ENCODE measurements around the gene GIGYF2.
"Not testable (repeated sequence)": the region's sequence is repeated elsewhere in the genome, so short reads cannot be mapped to it uniquely, and the experiment has no call there.

Gene GIGYF2

GRCh38 chr2:232691117-232691516 is 6.0 kb upstream of the GIGYF2 start:
- not testable (repeated sequence) for FAIRE-seq

- no peak for FAIRE-seq
These were observed 3.8 kb upstream of the GIGYF2 start for GRCh38 chr2:232693344-232693743.

DNA sequence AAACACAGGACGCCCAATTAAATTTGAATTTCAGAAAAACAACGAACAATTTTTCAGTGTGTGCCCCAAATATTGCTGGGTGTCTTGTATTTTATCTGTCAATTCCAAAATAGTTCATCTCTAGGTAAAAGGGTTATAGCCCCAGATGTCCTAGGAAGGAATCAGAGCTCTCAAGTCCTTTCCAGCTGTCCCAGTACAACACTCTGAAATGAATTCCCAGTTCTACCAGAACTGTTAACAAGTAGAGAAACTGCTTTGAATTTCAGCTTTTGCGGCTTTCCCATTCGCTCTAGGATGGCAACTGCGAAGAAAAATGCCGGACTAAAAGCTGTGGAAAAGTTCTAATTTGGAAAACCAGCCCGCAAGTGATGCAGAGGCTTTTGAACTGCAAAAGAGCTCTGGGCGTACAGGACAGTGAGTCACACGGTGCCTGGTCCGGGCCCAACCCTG is 497 bp upstream of the GIGYF2 start:
- FAIRE-seq: no peak

DNA sequence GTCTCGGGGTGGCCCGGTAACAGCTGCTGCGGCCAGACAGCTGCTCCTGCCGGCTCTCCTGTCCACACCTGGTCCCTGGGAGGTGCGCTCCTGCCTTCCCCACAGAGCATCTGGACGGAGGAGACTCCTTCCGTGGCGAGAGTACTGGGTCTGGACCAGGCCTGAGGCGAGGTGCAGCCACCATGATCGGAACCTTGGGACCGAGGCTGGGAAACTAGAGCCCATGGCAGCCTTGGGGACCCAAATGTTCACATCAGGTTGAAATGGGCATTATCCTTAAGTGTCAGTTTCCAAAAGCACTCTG is 628 bp downstream of the GIGYF2 start:
- FAIRE-seq: no peak

- FAIRE-seq: no peak
These were observed 1.5 kb downstream of the GIGYF2 start for GRCh38 chr2:232698556-232699091.

GRCh38 chr2:232699110-232699509 is 2.0 kb downstream of the GIGYF2 start:
- no peak for FAIRE-seq

- FAIRE-seq: no peak
These were observed 3.0 kb downstream of the GIGYF2 start for GRCh38 chr2:232700154-232700553.

DNA sequence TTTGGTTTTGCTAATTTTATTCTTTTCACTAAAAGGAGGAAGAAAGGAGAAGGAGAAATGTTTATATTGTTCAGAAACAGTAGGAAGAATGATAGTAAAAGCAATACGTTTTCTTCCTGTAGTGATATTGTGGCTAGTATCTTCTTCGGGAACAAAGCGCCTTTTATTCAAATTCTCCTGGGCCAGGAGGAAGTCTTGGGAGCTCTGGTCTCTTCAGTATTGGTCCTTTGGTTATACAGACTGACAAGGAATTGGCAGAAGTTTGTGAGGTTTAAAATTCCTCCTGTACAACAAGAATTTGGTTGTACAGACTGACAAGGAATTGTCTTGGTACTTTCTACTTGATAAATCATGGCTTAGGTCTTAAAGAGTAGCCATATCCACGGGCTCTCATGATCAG is 9.9 kb downstream of the GIGYF2 start:
- FAIRE-seq: no peak

- peak; percentile 60 for FAIRE-seq
These were observed 16.4 kb downstream of the GIGYF2 start for GRCh38 chr2:232713505-232713904.

GRCh38 chr2:232714969-232715368 is 17.8 kb downstream of the GIGYF2 start:
- FAIRE-seq: no peak

DNA sequence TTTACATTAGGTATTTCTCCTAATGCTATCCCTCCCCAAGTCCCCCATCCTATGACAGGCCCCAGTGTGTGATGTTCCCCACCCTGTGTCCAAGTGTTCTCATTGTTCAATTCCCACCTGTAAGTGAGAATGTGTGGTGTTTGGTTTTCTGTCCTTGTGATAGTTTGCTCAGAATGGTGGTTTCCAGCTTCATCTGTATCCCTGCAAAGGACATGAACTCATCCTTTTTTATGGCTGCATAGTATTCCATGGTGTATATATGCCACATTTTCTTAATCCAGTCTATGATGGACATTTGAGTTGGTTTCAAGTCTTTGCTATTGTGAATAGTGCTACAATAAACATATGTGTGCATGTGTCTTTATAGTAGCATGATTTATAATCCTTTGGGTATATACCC is 22.9 kb downstream of the GIGYF2 start:
- FAIRE-seq: not testable (repeated sequence)

- FAIRE-seq: no peak
These were observed 24.1 kb downstream of the GIGYF2 start for GRCh38 chr2:232721261-232721660.

DNA sequence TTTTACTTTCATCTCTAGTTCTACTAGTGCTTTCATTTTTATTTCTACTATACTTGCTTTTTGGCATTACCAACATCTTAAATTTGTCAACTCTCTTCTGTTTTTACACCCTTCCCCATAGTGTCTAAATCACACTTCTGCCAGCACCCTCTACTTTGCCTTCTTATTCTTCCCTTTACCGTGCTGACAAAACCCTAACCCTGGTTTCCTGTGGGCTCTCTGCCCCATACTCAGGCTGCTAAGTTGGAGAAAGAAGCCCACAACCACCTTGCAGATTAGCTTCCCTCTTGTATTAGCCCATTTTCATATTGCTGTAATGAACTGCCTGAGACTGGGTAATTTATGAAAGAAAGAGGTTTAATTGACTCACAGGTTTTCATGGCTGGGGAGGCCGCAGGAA is 24.8 kb downstream of the GIGYF2 start:
- no peak for FAIRE-seq

GRCh38 chr2:232723027-232723426 is 25.9 kb downstream of the GIGYF2 start:
- FAIRE-seq: no peak

- no peak for FAIRE-seq
These were observed 31.7 kb downstream of the GIGYF2 start for GRCh38 chr2:232728785-232729184.

DNA sequence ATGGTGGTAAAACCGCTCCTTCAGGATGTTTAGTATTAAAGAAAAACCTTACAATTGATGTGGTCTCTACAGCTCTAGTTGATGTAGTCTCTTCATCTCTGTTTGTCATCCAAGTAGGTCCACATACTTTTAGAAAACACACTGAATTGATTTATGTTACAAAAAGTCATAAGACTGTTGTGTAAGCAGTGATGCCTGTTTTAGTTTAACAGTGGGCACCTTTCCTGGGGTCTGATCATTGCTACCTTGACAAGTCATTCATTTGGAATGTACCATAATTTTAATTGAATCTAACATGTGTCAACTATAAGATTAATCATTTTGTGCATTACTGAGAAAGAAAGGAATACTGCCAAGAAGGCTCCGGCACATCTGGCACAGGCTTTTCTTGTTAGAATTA is 34.3 kb downstream of the GIGYF2 start:
- no peak for FAIRE-seq

DNA sequence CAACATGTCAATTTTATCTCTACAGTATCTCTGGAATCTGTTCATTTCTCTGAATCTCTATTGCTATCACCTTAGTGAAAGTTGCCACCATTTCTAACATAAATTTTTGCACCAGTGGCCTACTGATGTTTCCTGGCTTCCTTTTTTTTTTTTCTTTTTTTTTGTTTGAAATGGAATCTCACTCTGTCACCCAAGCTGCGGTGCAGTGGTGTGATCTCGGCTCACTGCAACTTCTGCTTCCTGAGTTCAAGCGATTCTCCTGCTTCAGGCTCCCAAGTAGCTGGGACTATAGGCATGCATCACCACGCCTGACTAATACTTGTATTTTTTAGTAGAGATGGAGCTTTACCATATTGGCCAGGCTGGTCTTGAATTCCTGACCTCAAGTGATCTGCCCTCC is 44.2 kb downstream of the GIGYF2 start:
- no peak for FAIRE-seq

DNA sequence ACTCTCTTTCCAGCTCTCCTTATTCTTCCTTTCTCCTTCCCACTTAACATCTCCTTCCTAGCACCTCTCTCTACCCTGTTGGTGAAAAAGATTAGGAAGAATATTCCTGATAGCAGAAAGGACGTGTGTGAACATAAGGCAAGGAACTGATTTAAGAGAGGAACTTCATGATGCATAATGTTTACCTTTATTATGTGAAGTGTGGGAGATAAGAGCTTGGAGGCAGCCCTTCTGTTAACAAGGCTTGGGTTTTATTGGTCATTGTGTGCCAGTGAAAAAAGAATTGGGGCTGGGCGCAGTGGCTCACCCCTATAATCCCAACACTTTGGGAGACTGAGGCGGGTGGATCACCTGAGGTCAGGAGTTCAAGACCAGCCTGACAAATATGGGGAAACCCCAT is 44.8 kb downstream of the GIGYF2 start:
- FAIRE-seq: no peak

DNA sequence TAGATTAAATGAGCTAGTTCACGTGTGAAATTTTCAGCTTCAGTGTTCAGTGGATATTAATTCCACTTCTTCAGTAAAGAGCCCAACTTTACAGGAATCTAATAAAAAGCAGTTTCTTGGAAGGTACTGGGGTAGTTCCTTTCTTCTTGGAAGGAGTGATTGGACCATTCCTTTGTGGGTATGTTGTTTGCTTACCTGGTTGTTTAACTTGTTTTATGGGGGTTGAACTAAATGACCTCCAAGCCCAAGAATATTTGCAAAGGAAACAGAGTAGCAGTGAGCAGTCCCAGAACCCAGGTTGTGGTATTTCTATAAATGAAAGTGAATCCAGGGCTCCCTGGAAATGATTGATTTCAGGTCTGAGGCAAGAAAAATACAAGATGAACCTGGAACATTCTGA is 47.8 kb downstream of the GIGYF2 start:
- no peak for FAIRE-seq

DNA sequence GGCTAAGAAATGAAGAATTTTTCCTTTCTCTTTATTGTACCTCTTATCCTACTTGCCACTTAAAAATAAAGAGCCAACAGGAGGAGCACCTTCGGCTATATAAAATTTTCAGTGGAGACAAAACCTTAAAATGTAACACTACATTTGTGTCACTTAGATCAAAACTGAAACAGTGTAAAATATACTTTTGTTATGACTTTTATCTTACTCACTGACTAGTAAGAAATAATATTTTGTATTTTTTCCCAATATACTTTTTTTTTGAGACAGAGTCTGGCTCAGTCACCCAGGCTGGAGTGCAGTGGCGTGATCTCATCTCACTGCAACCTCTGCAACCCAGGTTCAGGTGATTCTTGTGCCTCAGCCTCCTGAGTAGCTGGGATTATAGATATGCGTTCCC is 50.9 kb downstream of the GIGYF2 start:
- no peak for FAIRE-seq

GRCh38 chr2:232749331-232749730 is 52.2 kb downstream of the GIGYF2 start:
- no peak for FAIRE-seq

DNA sequence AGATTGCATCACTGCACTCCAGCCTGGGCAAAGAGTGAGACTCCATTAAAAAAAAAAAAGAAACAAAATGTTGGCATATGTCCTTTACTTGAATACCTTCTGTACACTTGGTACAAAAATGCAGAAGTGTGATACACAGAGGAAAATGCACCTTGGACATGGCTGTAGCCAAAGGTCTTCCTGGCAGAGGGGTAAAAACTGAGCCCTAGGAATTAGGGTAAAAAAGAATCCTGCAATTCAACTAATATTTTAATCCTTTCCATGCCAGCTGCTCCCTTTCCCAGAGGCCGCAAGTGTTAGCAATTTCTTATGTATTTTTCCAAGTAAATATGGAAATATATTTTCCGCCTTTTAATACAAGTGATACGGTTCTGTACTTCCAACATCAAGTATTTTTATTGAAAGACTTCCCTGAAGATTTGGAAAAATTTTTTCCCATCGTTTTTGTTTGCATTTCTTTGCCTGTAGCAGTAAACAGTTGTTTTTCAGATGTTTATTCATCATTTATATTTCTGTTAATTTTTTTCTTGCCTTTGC is 53.1 kb downstream of the GIGYF2 start:
- FAIRE-seq: no peak

GRCh38 chr2:232757905-232758304 is 60.8 kb downstream of the GIGYF2 start:
- FAIRE-seq: no peak

DNA sequence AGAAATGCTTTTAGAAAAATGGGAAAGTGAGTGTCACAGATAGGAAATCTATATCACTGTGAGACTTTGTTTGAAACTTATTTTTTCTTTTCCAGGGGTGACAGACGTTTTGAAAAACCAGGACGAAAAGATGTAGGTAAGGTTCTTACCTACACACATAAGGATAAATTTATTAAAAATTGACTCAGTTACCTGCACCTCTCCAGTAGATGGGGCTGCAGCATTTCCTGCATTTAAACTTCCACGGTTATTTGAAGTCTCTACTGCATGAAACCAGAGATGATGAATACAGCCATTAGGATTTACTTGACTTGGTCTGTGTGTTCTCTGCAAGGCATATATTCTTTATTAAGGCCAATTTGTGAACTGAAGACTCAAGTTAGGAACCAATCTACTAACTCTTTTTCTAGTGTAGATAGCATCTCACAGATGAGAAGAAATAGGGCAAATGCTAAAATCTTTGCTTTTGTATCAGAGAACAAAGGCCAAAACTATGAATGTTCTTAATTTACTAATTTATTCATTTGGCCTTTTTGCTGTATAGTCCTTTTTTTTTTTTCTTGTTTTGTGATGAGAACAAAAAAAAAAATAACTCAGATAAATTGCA is 64.3 kb downstream of the GIGYF2 start:
- peak; percentile 81 for FAIRE-seq

- FAIRE-seq: no peak
These were observed 70.7 kb downstream of the GIGYF2 start for GRCh38 chr2:232767866-232768265.

Data from G401.6 (cell line).